AML-193 (cell line): ENCODE data around the gene RBM17.
"Not testable (repeated sequence)": the region's sequence is repeated elsewhere in the genome, so short reads cannot be mapped to it uniquely, and the experiment has no call there.

Experiments
- DNase-seq, 2 experiments: peaks; one replicate each; lab custom pipeline; 2025; lab: John Stamatoyannopoulos, UW

Gene RBM17

DNA sequence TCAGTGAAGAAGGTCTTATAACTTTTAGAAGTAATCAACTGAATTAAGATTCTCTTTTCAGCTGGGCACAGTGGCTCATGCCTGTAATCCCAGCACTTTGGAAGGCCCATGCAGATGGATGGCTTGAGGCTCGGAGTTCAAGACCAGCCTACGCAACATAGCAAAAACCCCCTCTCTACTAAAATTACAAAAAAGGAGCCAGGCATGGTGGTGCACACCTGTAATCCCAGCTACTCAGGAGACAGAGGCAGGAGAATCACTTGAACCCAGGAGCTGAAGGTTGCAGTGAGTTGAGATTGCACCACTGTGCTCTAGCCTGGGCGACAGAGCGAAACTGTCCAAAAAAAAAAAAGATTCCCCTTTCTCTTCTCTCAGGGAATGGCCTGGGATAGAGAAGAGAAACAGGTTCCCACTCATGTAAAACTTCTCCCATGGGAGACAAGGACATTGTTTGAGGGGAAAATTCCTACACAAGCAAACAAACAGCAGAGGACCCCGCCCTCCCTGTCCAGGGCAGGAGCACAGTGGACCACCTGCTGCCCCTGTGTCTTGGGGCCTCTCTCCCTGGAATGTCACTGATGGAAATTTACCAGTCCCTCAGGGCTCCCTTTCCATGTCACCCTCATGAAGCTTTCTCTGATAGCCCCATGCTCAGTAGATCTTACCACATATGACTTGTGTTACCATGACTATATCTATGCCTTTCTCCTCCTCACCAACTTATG is 32.3 kb upstream of the RBM17 start:
- DNase-seq = no peak

DNA sequence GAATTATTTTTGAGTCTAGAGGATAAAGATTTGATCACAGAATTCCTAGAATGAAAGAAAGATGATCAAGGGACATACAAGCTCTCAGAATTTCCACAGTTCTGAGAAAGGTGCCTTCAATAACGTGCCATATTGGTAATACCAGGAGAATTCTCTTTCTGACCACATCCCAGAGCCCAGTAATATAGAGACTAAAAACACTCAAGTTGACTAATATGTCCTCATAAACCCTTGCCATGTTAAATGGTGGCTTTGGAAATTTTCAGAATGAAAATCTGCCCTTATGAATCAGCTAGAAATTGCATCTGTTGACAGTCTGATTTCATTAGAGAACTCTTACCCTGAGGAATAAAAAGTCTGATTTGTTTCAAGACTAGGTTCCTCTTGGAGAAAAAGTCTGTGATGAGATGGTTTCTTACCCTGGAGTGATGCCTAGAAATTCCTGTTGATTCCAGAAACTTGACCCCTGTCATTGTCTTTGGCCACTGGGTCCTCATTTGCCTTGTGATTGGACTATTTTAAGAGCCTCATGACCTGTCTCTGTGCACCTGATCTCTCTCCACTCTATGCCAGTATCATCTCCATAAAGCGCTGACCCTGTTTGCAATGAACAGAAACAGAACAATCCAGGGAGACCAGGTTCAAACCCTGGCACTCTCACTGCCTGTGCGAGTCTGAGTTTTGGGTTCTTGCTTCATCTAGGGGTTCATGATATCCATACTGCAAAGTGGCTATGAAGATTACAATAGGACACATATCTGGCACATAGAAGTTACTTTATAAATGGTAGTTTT is 30.0 kb upstream of the RBM17 start:
- DNase-seq = no peak

DNA sequence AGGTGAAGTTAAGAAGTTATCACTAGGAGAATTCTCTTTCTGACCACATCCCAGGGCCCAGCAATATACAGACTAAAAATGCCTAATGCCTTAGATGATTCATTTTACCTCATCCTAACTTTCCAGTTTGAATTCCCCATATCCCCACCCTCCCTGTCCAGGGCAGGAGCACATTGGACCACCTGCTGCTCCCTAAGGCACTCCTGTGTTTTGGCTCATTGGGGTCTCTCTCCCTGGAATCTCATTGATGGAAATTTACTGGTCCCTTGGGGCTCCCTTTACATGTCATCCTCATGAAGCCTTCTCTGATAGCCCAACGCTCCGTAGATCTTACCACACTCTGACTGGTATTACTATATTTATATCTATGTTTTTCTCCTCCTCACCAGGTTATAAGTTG is 29.3 kb upstream of the RBM17 start:
- no peak for DNase-seq

DNA sequence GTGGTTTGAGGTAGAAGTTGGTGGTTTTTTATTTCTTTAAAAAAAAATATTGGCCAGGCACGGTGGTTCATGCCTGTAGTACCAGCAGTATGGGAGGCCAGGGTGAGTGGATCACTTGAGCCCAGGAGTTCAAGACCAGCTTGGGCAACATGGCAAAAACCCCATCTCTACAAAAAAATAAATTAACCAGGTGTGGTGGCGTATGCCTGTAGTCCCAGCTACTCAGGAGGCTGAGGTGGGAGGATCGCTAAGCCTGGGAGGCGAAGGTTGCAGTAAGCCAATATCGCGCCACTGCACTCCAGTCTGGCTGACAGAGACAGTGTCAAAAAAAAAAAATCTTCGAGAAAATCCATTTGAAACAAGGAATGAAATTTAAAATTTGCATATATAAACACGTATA is 27.8 kb upstream of the RBM17 start:
- no peak for DNase-seq

DNA sequence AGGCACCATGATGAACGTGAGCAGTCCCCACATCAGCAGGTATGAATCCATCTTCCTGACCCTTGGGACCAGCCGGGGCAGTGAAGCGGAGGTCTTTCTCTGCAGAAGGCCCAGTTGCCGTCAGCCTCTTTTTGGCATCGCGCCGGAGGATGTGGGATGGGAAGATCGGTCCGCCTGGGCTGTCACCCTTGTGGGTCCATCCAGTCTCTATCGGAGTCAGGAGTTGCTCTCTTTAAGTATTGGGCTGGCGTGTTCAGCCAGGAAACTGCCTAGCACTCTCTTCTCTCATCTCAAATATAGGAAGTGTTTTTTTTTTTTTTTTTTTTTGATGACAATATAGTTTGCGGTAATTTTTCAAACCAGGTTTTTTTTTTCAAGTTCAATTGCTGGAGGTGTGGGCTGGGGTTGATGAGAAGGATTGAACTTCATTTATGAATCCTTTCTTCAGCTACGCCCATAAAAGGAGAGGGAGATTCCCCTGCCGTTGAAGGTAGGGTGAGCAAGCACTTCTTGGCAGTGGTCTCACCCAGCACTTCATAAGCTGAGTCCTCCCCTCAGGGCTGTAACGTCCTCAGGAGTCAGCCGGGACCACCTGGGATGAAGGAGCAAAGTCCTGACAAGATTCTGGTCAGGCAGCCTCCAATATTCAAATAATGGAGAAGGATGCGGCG is 26.6 kb upstream of the RBM17 start, which contains the start of gene IL2RA:
TSS of gene IL2RA (minus strand) at position 267 of the 671 bp plus-strand sequence. CDS start at position 51, 216 bp downstream.
- peak; percentile 43 to 57 for DNase-seq

DNA sequence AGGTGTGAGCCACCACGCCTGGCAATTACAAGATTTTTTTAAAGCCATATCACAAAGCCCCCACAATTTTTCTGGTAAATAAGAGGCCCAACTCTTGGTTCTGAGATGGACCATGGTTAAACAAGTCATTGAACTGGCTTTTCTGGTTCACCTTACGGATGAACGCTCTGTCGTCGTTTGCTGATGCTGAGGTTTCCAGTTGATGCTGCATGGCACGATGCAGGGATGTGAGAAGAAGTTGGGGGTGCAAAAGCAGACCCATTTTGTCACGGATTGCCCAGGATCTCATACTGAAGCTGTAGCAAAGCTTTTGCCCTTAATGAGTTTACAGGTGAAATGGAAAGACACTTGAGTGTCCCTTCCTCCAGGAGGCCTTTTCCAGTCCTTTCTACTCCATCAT is 24.7 kb upstream of the RBM17 start:
- no peak for DNase-seq

DNA sequence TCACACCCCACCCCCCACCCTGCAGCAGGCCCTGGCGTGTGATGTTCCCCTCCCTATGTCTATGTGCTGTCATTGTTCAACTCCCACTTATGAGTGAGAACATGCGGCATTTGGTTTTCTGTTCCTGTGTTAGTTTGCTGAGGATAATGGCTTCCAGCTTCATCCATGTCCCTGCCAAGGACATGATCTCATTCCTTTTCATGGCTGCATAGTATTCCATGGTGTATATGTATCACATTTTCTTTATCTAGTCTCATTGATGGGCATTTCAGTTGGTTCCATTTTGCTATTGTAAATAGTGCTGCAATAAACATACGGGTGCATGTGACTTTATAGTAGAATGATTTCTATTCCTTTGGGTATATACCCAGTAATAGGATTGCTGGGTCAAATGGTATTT is 24.1 kb upstream of the RBM17 start:
- not testable (repeated sequence) for DNase-seq

DNA sequence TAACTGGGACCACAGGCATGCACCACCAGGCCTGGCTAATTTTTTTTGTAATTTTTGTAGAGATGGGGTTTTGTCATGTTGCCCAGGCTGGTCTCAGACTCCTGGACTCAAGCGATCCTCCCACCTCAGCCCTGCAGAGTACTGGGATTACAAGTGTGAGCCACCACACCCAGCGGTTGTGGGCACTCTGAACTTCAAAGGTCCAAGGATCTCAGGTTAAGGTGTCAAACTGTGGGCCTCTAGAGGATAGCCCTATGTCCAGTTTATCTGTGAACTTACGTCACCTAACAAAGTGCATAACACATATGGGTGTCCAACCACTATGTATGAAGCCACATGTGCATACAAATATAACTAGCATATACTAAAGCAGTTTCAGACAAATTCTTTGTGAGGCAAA is 23.4 kb upstream of the RBM17 start:
- no peak for DNase-seq

DNA sequence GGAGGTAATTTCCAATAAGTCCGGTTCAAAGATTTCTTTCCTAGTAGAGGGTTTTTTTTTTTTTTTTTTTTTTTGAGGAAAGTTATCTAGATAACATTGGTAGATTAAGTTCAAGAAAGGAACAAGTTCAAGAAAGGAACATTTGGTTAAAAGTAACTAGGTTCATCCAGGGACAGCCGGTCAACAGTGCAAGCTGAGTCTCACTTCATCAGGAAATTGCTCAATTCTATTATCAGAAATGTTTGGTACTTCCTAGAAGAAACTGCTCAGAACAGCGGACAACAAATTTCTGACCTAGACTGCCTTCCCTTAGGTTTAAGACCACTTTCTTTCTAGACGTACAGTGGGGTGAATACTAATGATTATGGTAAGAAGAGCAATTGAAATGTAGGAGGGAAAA is 23.0 kb upstream of the RBM17 start:
- peak; percentile 76 to 85 for DNase-seq

DNA sequence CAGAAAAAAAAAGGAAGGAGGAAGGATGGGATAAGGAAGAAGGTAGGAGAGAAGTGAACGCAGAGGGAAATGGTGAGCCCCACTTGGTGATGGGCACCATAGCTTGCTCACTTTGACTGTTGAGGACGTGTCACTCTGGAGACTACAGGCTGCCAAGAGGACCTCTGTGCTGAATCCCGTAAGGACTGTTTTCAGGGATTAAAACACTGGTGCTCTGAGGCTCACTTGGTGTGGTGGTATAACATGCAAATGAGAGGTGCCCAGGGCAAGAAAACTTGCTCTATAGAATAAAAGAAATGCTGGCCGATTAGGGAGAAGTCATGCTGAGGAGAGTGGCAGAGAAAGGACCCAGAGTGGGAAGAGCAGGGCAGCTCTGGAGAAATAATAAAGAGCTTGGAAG is 21.4 kb upstream of the RBM17 start:
- DNase-seq = no peak

DNA sequence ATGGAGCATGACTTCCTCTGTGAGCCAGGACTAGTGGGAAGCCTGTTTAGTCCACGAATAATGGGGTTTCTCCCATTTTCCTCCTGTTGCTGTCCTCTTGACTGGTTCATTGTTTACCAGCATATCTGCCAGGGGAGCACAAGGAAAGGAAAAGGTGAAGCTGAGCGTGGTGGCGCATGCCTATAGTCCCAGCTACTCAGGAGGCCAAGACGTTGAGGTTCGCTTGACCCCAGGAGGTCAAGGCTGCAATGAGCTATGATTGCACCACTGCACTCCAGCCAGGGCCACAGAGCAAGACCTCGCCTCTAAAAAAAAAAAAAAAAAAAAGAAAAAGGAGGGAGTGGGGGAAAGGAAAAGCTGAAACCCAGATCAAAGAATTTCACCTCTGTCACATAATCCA is 20.8 kb upstream of the RBM17 start:
- peak in 1 of 2 experiments; percentile 44 for DNase-seq

DNA sequence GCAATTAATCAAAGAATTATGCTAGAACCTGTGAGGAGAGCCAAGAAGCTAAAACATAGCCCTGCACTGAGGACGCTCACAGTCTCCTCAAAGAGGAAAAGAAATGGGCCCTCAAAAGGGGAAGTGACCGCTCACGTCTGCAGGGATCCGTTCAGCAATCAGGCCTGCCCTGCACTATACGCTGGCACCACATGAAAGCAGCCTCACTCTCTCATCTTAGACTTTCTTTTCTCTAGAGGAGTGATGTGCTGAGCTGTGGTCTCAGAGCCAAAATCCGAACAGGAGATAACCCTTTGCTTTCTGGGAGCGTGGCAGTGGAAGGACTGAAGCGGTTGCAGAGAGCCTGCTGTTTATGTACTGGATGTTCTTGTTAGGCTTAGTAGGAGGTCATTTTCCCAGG is 20.4 kb upstream of the RBM17 start:
- peak; percentile 78 to 88 for DNase-seq

DNA sequence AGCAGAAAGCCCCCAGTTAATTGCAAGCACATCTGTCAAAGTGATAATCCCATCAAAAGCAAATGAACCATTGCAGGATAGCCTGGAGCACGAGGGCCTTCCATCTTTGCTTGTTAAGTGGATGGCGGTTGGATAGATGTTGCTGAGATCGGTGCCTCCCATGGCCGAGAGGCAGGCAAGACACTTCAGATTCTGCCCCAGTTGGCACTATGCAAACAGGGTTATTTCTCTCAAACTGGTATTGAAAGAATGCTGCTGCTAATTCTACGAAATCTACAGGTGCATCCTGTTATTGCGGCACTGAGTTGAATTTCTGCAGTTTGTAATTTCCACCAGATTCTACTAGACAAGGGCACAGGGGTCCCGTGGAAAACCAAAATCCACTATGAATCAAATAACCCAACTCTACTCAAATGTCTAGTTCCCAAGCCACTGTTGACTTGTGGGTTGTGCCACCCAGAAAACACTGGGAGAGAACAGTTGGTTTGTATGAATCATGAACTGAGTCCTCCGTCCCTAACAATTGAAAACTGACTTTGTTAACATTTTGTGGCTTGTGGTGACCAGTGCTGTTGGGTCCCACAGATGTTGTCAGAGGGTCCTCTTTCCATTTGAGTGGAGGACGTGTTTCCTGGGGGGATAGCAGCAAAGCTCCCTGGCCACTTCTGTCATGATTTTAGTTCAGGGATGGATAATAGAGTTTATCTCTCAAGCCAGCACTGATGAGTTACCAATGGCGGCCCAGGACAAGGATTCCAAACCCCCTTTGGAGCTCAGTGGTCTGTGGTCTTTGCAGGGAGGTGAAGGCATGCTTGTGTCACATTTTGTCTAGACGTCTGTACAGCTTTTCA is 19.5 kb upstream of the RBM17 start:
- no peak for DNase-seq

DNA sequence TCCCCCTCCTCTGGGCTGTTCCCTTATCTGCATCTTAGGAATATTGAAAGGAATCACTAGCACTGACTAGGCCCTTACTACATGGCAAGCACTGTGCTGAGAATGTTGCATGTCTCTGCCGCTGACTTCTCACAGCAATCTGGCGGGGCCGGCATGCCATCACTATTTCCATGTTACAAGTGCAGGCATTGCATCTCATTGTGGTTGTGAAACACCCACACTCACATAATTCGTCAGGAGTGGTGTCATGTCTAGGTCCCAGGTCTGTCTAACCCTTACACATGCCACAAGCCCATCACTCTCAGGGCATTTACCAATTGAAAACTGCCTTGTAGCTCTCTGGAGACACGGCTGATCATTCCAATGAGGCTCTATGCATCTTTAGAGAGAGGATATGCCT is 18.2 kb upstream of the RBM17 start:
- DNase-seq = no peak

DNA sequence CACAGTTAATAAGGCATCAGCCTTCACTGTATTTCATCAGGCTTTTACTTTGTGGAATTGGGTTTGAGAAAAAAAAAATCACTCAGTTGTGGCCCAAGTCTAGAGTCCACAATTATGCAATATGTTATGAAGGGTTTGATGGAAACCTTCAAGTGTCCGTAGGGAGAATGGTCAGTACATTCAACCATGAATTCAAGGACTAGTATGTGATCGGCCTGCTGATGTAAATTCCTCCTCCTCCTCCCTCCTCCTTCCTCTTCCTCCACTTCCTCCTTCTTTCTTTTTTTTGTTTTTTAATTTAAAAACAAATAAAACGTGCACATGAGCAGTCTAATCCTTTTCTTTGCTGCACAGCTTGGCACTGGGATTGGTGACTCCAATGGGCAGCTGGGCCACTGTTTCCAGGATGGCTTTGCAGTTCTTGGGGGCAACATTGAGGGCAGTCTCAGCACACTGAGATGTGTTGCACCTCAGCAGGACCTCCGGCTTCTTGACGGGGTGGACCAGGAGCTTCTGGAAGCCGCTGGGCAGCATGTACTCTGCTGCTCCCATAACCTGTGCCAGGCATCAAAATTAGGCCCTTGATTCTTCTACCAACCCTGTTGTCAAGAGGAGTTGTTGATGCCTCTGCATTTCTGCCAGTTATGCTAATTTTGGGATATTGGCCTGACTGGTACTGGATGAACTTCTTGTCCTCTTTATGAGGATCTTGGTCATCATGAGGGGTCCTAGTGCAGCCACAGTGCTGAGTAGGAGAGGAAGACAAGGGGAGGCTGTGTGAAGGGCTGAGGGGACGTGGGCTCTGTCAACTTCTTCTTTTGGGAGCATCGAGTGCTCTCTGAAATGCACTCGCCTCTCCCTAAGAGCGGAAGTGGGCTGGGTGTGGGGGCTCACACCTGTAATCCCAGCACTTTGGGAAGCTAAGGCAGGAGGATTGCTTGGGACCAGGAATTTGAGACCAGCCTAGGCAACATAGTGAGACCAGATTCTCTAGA is 17.4 kb upstream of the RBM17 start:
- no peak for DNase-seq

DNA sequence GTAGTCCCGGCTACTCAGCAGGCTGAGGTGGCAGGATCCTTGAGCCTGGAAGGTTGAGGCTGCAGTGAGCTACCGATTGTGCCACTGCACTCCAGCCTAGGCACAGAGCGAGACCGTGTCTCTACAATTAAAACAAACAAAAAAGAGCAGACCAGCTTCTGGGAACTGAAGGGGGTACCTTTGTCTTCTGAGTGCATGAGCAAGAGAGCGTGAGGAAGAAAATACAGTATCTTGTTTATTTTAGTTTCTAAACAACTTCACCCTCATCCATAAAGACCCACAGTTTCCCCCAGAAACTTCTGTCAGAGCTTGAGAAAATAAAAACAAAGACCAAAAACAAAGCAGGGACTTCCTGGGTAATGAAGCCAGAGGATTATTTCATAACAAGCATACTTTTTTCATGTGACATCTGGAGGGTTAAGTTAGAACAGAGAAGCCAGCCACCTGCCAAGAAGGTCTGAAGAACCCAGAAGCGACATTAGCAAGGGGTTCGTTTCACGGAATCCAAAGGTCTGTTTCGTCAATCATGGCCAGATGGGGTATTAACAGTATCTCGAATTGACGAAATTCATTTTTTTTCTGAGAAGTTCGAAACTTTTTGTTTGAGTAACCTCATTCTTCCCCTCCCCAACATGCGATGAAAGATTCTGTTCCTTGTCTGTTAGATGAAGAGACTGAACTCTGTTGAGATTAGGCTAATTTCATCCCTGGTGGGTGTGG is 16.5 kb upstream of the RBM17 start:
- DNase-seq = no peak

DNA sequence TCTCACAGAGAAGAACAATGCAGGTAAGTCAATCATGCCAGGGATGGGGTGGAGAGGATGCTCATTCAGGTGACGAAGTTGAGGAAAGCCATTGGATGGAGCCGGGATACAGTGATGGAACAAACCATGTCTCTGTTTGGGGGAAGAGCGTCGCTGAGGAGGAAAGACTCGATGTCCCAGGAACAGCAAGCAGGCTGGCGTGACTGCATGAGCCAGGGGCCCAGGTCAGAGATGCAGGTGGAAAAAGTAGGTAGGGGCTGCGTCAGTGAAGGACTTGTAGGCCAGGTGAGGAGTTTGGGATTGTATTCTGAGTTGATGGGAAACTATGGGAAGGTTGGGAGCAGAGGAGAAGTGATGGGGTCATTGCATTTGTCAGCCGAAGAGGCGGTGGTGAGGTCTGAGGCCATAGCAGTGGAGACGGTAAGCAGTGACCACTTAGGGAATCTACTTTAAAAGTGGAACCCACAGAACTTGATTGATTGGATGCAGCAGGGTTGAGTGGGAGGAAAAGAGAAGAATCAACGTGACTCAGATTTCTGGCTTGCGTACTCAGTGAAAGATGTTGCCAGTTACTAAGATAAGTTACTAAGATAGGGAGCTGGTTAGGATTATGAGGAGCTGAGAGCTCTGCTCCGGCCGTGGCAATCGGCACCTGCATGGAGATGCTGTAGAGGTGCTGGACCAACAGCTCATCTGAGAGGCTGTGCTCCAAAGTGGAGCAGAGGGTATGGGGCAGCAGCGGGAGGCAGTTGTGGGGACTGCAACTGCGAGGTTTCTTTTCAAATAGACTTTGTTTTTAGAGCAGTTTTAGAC is 14.1 kb upstream of the RBM17 start:
- no peak for DNase-seq

DNA sequence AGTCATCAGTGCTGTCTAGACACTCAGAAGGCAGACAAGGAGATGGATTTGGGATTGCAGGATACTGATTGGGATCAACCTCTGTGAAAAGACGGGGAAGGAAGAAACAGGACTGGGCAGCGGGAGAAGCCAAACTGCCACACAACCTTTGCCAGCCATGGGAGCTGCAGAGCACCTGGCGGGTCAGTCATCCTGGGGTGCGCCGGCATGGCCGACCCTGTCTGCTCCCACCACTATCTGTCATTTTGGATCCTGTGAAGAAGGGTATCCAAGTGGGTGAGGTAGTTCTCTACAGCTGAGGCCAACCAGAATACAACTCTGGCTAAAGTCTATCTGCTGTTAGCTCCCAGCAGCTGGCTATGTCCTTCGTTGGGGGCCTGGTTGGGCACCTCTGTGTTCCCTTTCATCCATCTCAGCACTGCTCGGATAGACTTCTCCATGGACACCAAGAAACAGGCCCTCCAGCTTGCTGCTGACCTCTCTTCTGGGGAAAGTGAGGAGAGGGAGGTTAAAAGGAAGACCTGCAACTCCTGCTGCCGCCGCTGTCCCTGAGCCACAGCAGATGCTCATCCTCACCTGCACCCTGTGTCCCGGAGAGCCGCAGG is 11.7 kb upstream of the RBM17 start:
- no peak for DNase-seq

DNA sequence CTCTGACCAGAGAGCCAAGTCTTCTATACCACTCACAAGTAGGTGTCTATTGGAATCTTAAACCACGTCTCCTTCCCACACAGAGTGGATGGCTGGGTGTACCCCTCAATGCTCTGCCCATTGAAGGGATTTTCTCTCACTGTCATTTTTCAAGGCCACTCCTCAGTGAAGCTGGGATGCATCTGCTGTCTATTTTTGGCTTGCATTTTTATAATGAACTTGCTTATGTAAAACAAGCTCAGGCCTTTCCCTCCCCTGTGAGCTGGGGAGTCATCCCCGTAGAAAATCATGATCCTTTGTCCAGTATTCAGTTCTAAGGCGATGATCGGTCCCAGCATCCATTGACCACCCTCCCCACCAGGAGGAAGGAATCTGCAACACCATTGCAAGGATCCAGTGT is 9.8 kb upstream of the RBM17 start:
- DNase-seq = no peak
